ENCODE data around the gene LNPK. TPM values are rescaled to one million over a fixed set of nuclear protein-coding genes. Genes with fewer than 3 reads are reported as not detected.
A peak's percentile ranks its signal among the peaks of the same experiment; 100 is the strongest.
"Not testable (repeated sequence)": the region's sequence is repeated elsewhere in the genome, so short reads cannot be mapped to it uniquely, and the experiment has no call there.

The LNPK gene
- total RNA-seq, 4 donors from 2014 or later = 14.3 to 23.9 (median 15.6) TPM

DNA sequence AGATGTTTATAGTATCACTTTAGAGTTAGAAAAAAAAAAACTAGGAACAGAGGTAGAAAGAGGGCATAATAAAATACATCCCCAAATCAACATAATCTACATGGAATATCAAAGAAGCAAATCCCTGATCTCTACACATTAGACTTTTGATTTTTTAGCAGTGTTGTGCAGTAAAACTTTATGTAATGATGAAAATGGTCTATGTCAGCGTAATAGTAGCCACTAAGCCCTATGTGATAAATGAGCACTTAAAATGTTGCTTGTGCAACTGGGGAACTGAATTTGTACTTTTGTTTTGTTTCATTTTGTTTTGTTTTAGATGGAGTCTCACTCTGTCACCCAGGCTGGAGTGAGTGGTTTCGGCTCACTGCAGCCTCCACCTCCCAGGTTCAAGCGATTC is 36.3 kb downstream of the LNPK start:
- H3K4me1 ChIP-seq = no peaks in the 10 kb centered on the region
- no peaks in the 10 kb centered on the region for H3K27me3 ChIP-seq
- TF ChIP-seq, protein P1, sequence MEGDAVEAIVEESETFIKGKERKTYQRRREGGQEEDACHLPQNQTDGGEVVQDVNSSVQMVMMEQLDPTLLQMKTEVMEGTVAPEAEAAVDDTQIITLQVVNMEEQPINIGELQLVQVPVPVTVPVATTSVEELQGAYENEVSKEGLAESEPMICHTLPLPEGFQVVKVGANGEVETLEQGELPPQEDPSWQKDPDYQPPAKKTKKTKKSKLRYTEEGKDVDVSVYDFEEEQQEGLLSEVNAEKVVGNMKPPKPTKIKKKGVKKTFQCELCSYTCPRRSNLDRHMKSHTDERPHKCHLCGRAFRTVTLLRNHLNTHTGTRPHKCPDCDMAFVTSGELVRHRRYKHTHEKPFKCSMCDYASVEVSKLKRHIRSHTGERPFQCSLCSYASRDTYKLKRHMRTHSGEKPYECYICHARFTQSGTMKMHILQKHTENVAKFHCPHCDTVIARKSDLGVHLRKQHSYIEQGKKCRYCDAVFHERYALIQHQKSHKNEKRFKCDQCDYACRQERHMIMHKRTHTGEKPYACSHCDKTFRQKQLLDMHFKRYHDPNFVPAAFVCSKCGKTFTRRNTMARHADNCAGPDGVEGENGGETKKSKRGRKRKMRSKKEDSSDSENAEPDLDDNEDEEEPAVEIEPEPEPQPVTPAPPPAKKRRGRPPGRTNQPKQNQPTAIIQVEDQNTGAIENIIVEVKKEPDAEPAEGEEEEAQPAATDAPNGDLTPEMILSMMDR (IDR thresholded peaks at IDR 0.05) = no peak
- no peak for TF ChIP-seq POLR2A (IDR thresholded peaks at IDR 0.05)
- DNase-seq = no peak
- no peaks in the 10 kb centered on the region for H3K9me3 ChIP-seq
- H3K36me3 ChIP-seq = no peaks in the 10 kb centered on the region
- no peak overlapping the region for H3K4me3 ChIP-seq
- H3K27ac ChIP-seq = no peak overlapping the region

DNA sequence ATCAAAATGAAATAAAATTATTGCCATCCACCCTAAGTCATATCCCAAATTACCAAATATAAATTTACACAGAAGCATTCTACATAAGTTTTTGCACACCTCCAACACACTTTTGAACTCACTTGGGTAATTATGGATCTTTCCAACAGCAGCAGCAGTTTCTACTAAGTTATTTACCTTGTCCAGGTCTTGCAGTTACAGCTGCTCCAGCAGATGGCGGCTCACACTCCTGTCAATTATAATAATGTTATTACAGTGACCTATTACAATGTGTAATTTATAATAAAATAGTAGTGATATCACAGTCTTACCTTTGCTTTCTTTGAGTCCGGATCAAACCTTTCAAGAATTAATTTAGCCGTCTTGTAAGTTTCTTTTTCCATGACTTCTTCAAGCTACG is 37.9 kb downstream of the LNPK start:
- no peaks in the 10 kb centered on the region for H3K27me3 ChIP-seq
- H3K9me3 ChIP-seq = no peaks in the 10 kb centered on the region
- DNase-seq = no peak
- TF ChIP-seq, protein P1 (IDR thresholded peaks at IDR 0.05) = peak in 3 of 6 experiments; percentile 39 to 44 (median 42)
- no peak for TF ChIP-seq POLR2A (IDR thresholded peaks at IDR 0.05)
- H3K27ac ChIP-seq = no peak overlapping the region
- no peak overlapping the region for H3K4me3 ChIP-seq
- no peaks in the 10 kb centered on the region for H3K36me3 ChIP-seq
- H3K4me1 ChIP-seq = no peaks in the 10 kb centered on the region

DNA sequence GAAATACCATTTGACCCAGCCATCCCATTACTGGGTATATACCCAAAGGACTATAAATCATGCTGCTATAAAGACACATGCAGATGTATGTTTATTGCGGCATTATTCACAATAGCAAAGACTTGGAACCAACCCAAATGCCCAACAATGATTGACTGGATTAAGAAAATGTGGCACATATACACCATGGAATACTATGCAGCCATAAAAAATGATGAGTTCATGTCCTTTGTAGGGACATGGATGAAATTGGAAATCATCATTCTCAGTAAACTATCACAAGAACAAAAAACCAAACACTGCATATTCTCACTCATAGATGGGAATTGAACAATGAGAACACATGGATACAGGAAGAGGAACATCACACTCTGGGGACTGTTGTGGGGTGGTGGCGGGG is 38.9 kb downstream of the LNPK start:
- not testable (repeated sequence) for H3K9me3 ChIP-seq, H3K4me1 ChIP-seq, DNase-seq, H3K27ac ChIP-seq, H3K27me3 ChIP-seq, H3K36me3 ChIP-seq, H3K4me3 ChIP-seq

DNA sequence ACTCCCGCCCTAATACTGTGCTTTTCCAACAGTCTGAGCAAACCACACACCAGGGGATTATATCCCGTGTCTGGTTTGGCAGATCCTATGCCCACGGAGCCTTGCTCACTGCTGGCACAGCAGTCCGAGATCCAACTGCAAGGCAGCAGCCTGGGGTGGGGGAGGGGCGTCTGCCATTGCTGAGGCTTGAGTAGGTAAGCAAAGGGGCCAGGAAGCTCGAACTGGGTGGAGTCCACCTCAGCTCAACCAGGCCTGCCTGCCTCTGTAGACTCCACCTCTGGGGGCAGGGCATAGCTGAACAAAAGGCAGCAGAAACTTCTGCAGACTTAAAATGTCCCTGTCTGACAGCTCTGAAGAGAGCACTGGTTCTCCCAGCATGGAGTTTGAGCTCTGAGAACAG is 44.2 kb downstream of the LNPK start:
- H3K27ac ChIP-seq = no peak overlapping the region
- H3K4me1 ChIP-seq = no peaks in the 10 kb centered on the region
- no peak for DNase-seq
- no peaks in the 10 kb centered on the region for H3K27me3 ChIP-seq
- H3K36me3 ChIP-seq = peaks cover 0 to 6% (median 0%) of the 10 kb centered on the region in 3 donors
- TF ChIP-seq POLR2A (IDR thresholded peaks at IDR 0.05) = no peak
- TF ChIP-seq, protein P1 (IDR thresholded peaks at IDR 0.05) = no peak
- H3K9me3 ChIP-seq = no peaks in the 10 kb centered on the region
- H3K4me3 ChIP-seq = no peak overlapping the region

DNA sequence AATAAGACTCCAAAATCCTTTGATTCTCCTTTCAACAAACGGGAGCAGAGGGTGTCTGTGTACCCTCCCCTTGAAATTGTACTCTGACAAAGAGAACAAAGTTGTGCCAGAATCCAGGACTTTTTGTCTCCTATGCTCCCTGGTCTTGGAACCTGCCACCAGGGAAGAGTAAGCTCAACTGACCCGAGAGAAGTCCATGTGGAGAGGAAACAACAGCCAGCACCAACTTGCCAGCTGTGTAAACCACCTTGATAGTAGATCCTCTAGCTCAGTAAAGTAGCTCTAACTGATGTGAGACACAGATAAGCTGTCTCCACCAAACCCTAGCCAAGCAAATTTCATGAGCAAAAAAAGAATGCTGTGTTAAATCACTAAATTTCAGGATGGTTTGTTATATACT is 46.9 kb downstream of the LNPK start:
- no peak overlapping the region for H3K4me3 ChIP-seq
- no peak for DNase-seq
- TF ChIP-seq POLR2A (IDR thresholded peaks at IDR 0.05) = no peak
- TF ChIP-seq, protein P1 (IDR thresholded peaks at IDR 0.05) = no peak
- H3K36me3 ChIP-seq = peaks cover 0 to 6% (median 0%) of the 10 kb centered on the region in 3 donors
- no peak overlapping the region for H3K27ac ChIP-seq
- H3K4me1 ChIP-seq = no peaks in the 10 kb centered on the region
- H3K27me3 ChIP-seq = no peaks in the 10 kb centered on the region
- no peaks in the 10 kb centered on the region for H3K9me3 ChIP-seq

DNA sequence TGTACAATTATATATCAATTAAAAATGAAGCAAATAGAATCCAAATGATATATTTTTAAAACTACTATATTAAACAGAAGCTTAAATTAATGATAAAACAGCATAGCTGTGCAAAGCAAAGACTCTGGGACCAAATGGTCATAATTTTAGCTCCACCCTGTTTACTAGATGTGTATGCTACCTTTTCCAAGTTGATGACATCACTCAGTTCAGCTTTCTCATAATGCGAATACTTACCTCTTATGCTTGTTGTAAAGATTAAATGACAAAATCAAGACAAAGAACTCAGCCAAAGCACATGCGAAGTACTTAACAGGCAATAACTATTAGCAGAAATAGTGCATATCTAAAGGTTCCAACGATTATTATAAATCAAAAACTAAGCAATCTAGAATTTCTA is 51.6 kb downstream of the LNPK start:
- Histone ChIP-seq H3K36me3 (no peaks in the 10 kb centered on the region), H3K27ac (no peak overlapping the region), H3K27me3 (no peaks in the 10 kb centered on the region), H3K4me1 (no peaks in the 10 kb centered on the region), H3K4me3 (no peak overlapping the region), H3K9me3 (no peaks in the 10 kb centered on the region)
- TF ChIP-seq, protein P1 (IDR thresholded peaks at IDR 0.05) = no peak
- DNase-seq = no peak

All from Peyer's patch (tissue), 4 donors.